Activated naive CD4-positive, alpha-beta T cell (primary cell): ENCODE measurements around the gene REN.

Source experiments
- DNase-seq, 4 experiments: peaks; one replicate each; lab custom pipeline; 2025; lab: John Stamatoyannopoulos, UW

REN gene

DNA sequence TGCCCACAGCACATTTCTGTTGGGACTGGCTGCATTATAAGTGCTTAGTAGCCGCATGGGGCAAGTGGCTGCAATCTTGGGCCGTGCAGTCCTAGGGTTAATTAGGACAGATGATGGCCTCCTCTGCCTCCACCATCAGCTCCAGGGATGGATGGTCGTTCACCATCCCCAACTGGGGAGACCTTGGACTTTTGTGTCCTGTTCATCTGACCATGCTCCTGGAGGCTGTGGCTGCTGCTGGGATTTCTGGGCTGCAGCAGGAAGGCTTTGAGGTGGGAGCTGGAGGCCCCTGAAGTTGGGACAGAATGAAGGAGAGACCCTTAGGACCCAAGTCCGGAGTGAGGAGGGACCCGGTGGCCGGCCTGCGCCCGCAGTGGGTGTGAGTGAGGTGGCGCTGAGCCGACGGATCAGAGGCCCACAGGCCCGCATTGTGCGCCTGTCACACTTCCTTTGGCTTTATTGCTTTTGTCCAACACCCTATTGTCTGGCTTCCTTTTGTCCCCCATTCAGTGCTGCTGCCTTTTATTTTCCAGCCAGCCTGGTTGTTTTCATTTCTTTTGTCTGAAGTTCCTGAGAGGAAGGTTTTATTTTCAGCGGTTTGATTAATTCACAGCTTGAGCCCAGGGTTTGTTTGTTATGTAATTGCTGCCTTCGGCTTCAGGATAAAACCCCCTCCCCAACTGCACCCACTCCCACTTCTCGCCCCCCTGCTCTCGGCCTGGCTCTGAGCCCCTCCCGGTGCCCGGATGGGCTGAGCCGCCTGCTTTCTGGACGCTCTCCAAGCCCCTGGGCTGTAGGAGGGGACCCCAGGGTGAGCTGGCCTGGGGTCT is 57.6 kb downstream of the REN start:
- no peak for DNase-seq

DNA sequence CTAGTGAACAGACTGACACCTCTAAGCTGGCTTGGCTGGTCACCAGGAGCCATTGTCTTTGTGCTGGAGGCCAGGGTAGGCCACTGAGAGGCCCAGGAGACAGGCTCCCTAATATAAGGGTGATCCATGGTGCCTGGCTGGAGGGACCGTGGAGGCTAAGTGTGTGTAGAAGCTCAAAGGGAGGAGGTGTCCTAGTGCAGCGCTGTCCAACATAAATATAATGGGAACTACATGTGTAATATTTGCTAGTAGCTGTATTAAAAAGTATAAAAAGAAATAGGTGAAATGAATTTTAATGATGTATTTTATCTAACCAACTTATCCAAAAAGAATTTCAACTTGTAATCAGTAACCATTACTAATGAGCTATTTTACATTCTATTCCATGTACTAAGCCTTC is 58.2 kb downstream of the REN start:
- DNase-seq, result no peak

DNA sequence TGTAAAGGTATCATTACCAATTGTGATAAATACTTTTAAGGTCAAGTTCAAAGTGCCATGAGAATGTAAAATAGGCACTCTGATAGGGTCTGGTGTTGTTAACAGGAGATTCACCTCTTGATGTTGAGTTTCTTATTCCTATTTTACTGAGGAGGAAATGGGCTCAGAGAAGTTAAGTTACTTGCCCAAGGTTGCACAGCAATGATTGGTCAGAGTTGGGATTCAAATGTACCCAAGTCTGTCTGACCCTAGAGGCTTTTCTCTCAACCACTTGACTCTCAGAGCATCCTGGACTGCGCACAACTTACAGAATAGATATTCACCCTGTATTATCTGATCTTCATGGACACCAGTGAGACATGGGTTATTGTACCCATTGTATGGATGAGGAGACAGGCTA is 59.3 kb downstream of the REN start:
- DNase-seq, result no peak

DNA sequence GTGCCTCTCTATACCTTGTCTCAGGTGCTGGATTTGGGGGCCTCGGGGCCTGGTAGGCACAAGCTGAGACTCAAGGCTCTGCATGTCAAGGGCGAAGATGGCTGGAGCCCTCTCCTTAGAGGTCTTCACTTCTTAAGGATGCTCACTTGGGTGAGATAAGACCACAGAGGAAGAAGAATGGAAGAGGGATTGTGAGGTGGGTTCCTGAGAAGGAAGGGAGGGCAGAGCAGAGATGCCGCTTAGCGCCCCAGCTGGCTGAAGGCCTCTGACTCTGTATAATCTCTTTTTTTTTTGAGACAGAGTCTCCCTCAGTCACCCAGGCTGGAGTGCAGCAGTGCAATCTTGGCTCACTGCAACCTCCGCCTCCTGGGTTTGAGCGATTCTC is 61.0 kb downstream of the REN start:
- no peak for DNase-seq
